K562 treated with DMSO at 1 percent for 12 hours (cell line): ENCODE results near the gene KCNJ8. TPM values are rescaled to one million over a fixed set of nuclear protein-coding genes. Genes with fewer than 3 reads are reported as not detected.

Experiments
- total RNA-seq: library from RNA; unstranded; fragments of 300-600 nt; gene quantifications from 2 replicates; pipeline ENCODE4 v1.2.3, GENCODE V29; 2022; ENCODE audit not compliant: insufficient read depth

KCNJ8 gene
- total RNA-seq: 0.69 and 4.2 TPM in 2 replicates

GRCh38 chr12:21774358-21775132 is at the start of gene KCNJ8:
Gene KCNJ8, minus strand, starts transcription at chr12:21774706. Its CDS starts 1,090 bp downstream, at chr12:21773616.

Other genes starting within 250 kb of the KCNJ8 start
- 0.88 and 2.0 TPM in 2 replicates for gene SPX, start 248.4 kb downstream of the KCNJ8 start, total RNA-seq
- gene GYS2, start 169.9 kb downstream of the KCNJ8 start, total RNA-seq: not detected in 2 replicates
- gene LDHB, start 116.9 kb downstream of the KCNJ8 start, total RNA-seq: 580 and 594 TPM in 2 replicates
- 0.26 TPM in 1 of 2 replicates, not detected in the other for gene ABCC9, start 166.7 kb upstream of the KCNJ8 start, total RNA-seq